ENCODE results near the gene DYSF. TPM values are rescaled to one million over a fixed set of nuclear protein-coding genes. Genes with fewer than 3 reads are reported as not detected.
A peak's percentile ranks its signal among the peaks of the same experiment; 100 is the strongest.

The DYSF gene
- total and polyA plus RNA-seq, 7 donors, result 38.3 to 208 (median 109) TPM

DNA sequence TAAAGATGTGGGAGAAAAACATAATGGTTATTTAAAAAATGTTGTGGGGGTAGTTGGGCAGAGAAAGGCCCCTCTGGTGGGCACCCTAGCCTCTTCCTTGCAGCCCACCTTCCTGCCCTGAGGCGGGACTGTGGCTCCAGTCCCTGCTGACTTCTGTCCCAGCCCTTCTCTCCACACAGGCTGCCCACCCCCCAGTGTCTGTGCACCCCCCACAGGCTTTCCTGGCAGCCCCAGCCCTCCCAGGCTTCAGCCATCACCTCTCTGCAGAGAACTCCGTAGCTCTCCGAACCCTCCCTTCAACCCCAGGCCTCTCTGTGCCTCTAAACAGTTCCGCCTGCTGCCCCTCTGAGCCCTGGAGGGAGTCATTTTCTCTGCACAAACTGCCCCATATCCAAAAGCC lies 75.4 kb downstream of the DYSF start:
- ATAC-seq (no peak), DNase-seq (no peak)
- intact Hi-C loops (cut with DNase I), result no loop called here
- H3K4me1 ChIP-seq, result peaks cover 4% of the 10 kb centered on the region
- H3K36me3 ChIP-seq (ENCODE audit: insufficient read depth in 1 of 2, low read depth in 1 of 2), result peaks cover 11 to 97% of the 10 kb centered on the region in 2 donors
- no peak overlapping the region for H3K4me3 ChIP-seq
- no peaks in the 10 kb centered on the region for H3K27me3 ChIP-seq (ENCODE audit: insufficient read depth in 3 of 3, low read length in 2 of 3)
- H3K27ac ChIP-seq, result no peak overlapping the region
- TF ChIP-seq, protein P1, sequence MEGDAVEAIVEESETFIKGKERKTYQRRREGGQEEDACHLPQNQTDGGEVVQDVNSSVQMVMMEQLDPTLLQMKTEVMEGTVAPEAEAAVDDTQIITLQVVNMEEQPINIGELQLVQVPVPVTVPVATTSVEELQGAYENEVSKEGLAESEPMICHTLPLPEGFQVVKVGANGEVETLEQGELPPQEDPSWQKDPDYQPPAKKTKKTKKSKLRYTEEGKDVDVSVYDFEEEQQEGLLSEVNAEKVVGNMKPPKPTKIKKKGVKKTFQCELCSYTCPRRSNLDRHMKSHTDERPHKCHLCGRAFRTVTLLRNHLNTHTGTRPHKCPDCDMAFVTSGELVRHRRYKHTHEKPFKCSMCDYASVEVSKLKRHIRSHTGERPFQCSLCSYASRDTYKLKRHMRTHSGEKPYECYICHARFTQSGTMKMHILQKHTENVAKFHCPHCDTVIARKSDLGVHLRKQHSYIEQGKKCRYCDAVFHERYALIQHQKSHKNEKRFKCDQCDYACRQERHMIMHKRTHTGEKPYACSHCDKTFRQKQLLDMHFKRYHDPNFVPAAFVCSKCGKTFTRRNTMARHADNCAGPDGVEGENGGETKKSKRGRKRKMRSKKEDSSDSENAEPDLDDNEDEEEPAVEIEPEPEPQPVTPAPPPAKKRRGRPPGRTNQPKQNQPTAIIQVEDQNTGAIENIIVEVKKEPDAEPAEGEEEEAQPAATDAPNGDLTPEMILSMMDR (IDR thresholded peaks at IDR 0.05), result no peak
- H3K9me3 ChIP-seq, result no peaks in the 10 kb centered on the region
- WGBS, 3 donors, result 75 to 90% (median 89%) methylated on average over 4 of the region's 4 CpGs

GRCh38 chr2:71530211-71530610 lies 76.8 kb downstream of the DYSF start:
- H3K27me3 ChIP-seq (ENCODE audit: insufficient read depth in 3 of 3, low read length in 2 of 3), result no peaks in the 10 kb centered on the region
- intact Hi-C loops (cut with DNase I), result loop anchor here in 1 of 2 donors (5.0 kb wide), 1 partner anchor 1217 kb away; no protein-coding TSS in a partner anchor
- H3K9me3 ChIP-seq, result no peaks in the 10 kb centered on the region
- H3K27ac ChIP-seq, result no peak overlapping the region
- peak in 3 of 4 donors; percentile 5 to 13 (median 12) for ATAC-seq
- WGBS, 3 donors, result 65 to 68% (median 67%) methylated on average over 8 of the region's 8 CpGs
- DNase-seq, result no peak
- peaks cover 8 to 98% of the 10 kb centered on the region in 2 donors for H3K36me3 ChIP-seq (ENCODE audit: insufficient read depth in 1 of 2, low read depth in 1 of 2)
- H3K4me3 ChIP-seq, result no peak overlapping the region
- H3K4me1 ChIP-seq, result peaks cover 4% of the 10 kb centered on the region
- TF ChIP-seq, protein P1 (IDR thresholded peaks at IDR 0.05), result no peak

- H3K36me3 ChIP-seq (ENCODE audit: insufficient read depth in 1 of 2, low read depth in 1 of 2), result peaks cover 8 to 98% of the 10 kb centered on the region in 2 donors
- intact Hi-C loops (cut with DNase I), result loop anchor here in 1 of 2 donors (5.0 kb wide), 1 partner anchor 1217 kb away; no protein-coding TSS in a partner anchor
Observed at GRCh38 chr2:71530641-71531332, 77.4 kb downstream of the DYSF start.

GRCh38 chr2:71531522-71532047 lies 78.2 kb downstream of the DYSF start:
- TF ChIP-seq, protein P1 (IDR thresholded peaks at IDR 0.05), result no peak
- DNase-seq (no peak), ATAC-seq (peak in 3 of 4 donors; percentile 18 to 33 (median 21))
- Histone ChIP-seq H3K27ac (no peak overlapping the region), H3K27me3 (ENCODE audit: insufficient read depth in 3 of 3, low read length in 2 of 3) (no peaks in the 10 kb centered on the region), H3K4me3 (no peak overlapping the region), H3K9me3 (no peaks in the 10 kb centered on the region), H3K4me1 (peaks cover 4% of the 10 kb centered on the region), H3K36me3 (ENCODE audit: insufficient read depth in 1 of 2, low read depth in 1 of 2) (peaks cover 5 to 98% of the 10 kb centered on the region in 2 donors)
- intact Hi-C loops (cut with DNase I), result loop anchor here in 1 of 2 donors (5.0 kb wide), 1 partner anchor 1216 kb away; no protein-coding TSS in a partner anchor
- WGBS, 3 donors, result 79 to 86% (median 79%) methylated on average over 9 of the region's 9 CpGs

More at GRCh38 chr2:71530641-71531332, 77.4 kb downstream of the DYSF start:
- TF ChIP-seq, protein P1 (IDR thresholded peaks at IDR 0.05), result peak; percentile 52
- Histone ChIP-seq H3K9me3 (no peaks in the 10 kb centered on the region), H3K4me1 (peaks cover 4% of the 10 kb centered on the region), H3K4me3 (no peak overlapping the region), H3K27me3 (ENCODE audit: insufficient read depth in 3 of 3, low read length in 2 of 3) (no peaks in the 10 kb centered on the region), H3K27ac (no peak overlapping the region)
- 81 to 92% (median 85%) methylated on average over 7 of the region's 7 CpGs for WGBS, 3 donors
- peak; percentile 52 to 78 (median 62) for ATAC-seq
- DNase-seq, result no peak

Data from psoas muscle (tissue), 8 donors.